Measurements from ENCODE around the gene AP2A2. TPM values are rescaled to one million over a fixed set of nuclear protein-coding genes. Genes with fewer than 3 reads are reported as not detected.

AP2A2 gene
- total RNA-seq, 1 experiment from 2014 or later = 55.5 TPM

- no peak overlapping the region for H2AFZ ChIP-seq (ENCODE audit: low read depth, low read length, poor library complexity, severe bottlenecking)
- H3K27me3 ChIP-seq (ENCODE audit: insufficient read depth, low read length) = no peaks in the 10 kb centered on the region
- H3K4me1 ChIP-seq (ENCODE audit: control insufficient read depth in 1 of 2, insufficient read depth in 2 of 2, low read length in 2 of 2) = no peaks in the 10 kb centered on the region
- intact Hi-C loops (cut with micrococcal nuclease) = no loop called here
- TF ChIP-seq REST (IDR thresholded peaks at IDR 0.05; ENCODE audit: low read depth) (no peak), ELF1 (IDR thresholded peaks at IDR 0.05; ENCODE audit: borderline replicate concordance, low read depth) (no peak), SP1 (IDR thresholded peaks at IDR 0.05; ENCODE audit: low read depth) (no peak), JUND (IDR thresholded peaks at IDR 0.05) (no peak), SRF (IDR thresholded peaks at IDR 0.05; ENCODE audit: low read depth) (no peak)
- no peaks in the 10 kb centered on the region for H3K79me2 ChIP-seq (ENCODE audit: insufficient read depth, low read length)
- no peaks in the 10 kb centered on the region for H3K9me3 ChIP-seq (ENCODE audit: control insufficient read depth in 1 of 2, insufficient read depth in 1 of 2, low read depth in 1 of 2, low read length in 2 of 2)
- no peak overlapping the region for H3K9ac ChIP-seq (ENCODE audit: low read length)
- no TSS peak for BruUV-seq (replicated peaks)
- no peaks in the 10 kb centered on the region for H4K20me1 ChIP-seq (ENCODE audit: insufficient read depth)
- ChIA-PET CTCF (no interaction called here), RAD21 (ENCODE audit: low non-redundant PET in 1 of 2, low total read pairs in 2 of 2, uncharacterized antibody in 2 of 2, unreplicated experiment in 2 of 2) (no interaction called here), POLR2A (no interaction called here)
- no peak overlapping the region for H3K27ac ChIP-seq (ENCODE audit: low read depth, low read length)
- no peak overlapping the region for H3K4me2 ChIP-seq (ENCODE audit: low read length)
- ATAC-seq (no peak), DNase-seq (ENCODE audit: low read depth, low spot score) (no peak)
- no peaks in the 10 kb centered on the region for H3K9me2 ChIP-seq (ENCODE audit: insufficient read depth)
- H3K4me3 ChIP-seq (replicated peaks in 1 of 2; ENCODE audit: low read depth in 1 of 2, low read length in 2 of 2) = no peak overlapping the region
- H3K36me3 ChIP-seq (ENCODE audit: control insufficient read depth in 1 of 2, insufficient read depth in 2 of 2, low read length in 2 of 2) = no peaks in the 10 kb centered on the region
Measured at GRCh38 chr11:1019321-1019910, 93.7 kb downstream of the AP2A2 start.

- H3K9ac ChIP-seq (ENCODE audit: low read length) = no peak overlapping the region
- H4K20me1 ChIP-seq (ENCODE audit: insufficient read depth) = no peaks in the 10 kb centered on the region
- ATAC-seq = no peak
- no peaks in the 10 kb centered on the region for H3K79me2 ChIP-seq (ENCODE audit: insufficient read depth, low read length)
- no peaks in the 10 kb centered on the region for H3K27me3 ChIP-seq (ENCODE audit: insufficient read depth, low read length)
- H3K9me2 ChIP-seq (ENCODE audit: insufficient read depth) = no peaks in the 10 kb centered on the region
- RAD21 ChIA-PET (ENCODE audit: low non-redundant PET in 1 of 2, low total read pairs in 2 of 2, uncharacterized antibody in 2 of 2, unreplicated experiment in 2 of 2) = no interaction called here
- no peak overlapping the region for H2AFZ ChIP-seq (ENCODE audit: low read depth, low read length, poor library complexity, severe bottlenecking)
- POLR2A ChIA-PET = no interaction called here
- DNase-seq (ENCODE audit: low read depth, low spot score) = no peak
- H3K27ac ChIP-seq (ENCODE audit: low read depth, low read length) = no peak overlapping the region
- CTCF ChIA-PET = no interaction called here
- H3K9me3 ChIP-seq (ENCODE audit: control insufficient read depth in 1 of 2, insufficient read depth in 1 of 2, low read depth in 1 of 2, low read length in 2 of 2) = no peaks in the 10 kb centered on the region
- BruUV-seq (replicated peaks) = no TSS peak
- H3K4me3 ChIP-seq (replicated peaks in 1 of 2; ENCODE audit: low read depth in 1 of 2, low read length in 2 of 2) = no peak overlapping the region
- H3K4me1 ChIP-seq (ENCODE audit: control insufficient read depth in 1 of 2, insufficient read depth in 2 of 2, low read length in 2 of 2) = no peaks in the 10 kb centered on the region
- H3K4me2 ChIP-seq (ENCODE audit: low read length) = no peak overlapping the region
- intact Hi-C loops (cut with micrococcal nuclease) = no loop called here
- no peaks in the 10 kb centered on the region for H3K36me3 ChIP-seq (ENCODE audit: control insufficient read depth in 1 of 2, insufficient read depth in 2 of 2, low read length in 2 of 2)
- TF ChIP-seq ZBTB33 (IDR thresholded peaks at IDR 0.05; ENCODE audit: extremely low read depth, insufficient replicate concordance, low read length) = no peak
- TF ChIP-seq ZFX (IDR thresholded peaks at IDR 0.05) = no peak
- no peak for TF ChIP-seq POLR2AphosphoS5 (IDR thresholded peaks at IDR 0.05; ENCODE audit: low read depth, low read length)
- no peak for TF ChIP-seq REST (IDR thresholded peaks at IDR 0.05; ENCODE audit: low read depth)
- TF ChIP-seq SIN3A (IDR thresholded peaks at IDR 0.05; ENCODE audit: low read depth) = no peak
- no peak for TF ChIP-seq SP1 (IDR thresholded peaks at IDR 0.05; ENCODE audit: low read depth)
- TF ChIP-seq EZH2 (IDR thresholded peaks at IDR 0.05) = no peak
Measured at GRCh38 chr11:1020211-1020905, 94.7 kb downstream of the AP2A2 start.
